Fibroblast of skin of right biceps (primary cell): ENCODE results near the gene AK5.

Experiments used
- DNase-seq: peaks from one replicate; pipeline ENCODE4 v3.0.0-alpha.2; 2013

AK5 gene

GRCh38 chr1:77290576-77290975 lies 8.8 kb downstream of the AK5 start:
- no peak for DNase-seq

- no peak for DNase-seq
Observed at GRCh38 chr1:77292551-77292950, 10.7 kb downstream of the AK5 start.

DNA sequence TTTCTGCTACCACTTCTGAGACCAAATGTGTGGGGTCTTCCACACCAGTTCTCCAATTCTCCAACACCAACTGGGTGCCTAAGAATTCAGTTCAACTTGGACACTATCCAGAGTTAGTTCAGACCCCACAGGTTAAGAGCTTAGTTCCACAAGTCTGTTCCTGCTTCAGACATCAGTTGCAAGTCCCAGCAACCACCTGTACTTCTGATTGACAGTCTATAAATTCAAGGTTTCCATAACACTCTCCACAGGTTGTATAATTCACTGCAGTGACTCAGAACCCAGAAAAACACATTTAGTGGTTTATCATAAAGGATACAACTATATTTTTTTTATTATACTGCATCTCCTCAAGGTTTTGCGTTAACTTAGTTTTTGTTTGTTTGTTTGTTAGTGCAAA lies 18.7 kb downstream of the AK5 start:
- DNase-seq, result no peak

DNA sequence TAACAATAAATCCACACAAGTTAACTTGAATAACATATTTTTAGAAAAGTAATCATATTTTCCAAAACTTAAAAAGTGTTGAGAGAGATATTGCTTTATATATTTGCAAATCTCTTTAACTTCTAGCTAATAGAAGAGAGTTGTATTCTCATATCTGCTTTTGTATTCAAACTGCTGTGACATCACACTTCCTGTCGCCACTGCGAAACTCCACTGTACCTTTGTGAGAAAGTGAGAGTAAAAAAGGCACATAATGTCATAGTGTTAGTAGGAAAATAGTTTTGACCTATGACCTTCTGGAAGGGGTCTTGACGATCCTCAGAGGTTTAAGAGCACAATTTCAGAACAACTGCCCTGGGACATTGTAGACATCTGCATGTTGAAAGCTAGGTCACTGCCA lies 21.6 kb downstream of the AK5 start:
- no peak for DNase-seq

- no peak for DNase-seq
Observed at GRCh38 chr1:77308889-77309621, 27.2 kb downstream of the AK5 start.

GRCh38 chr1:77310924-77311323 lies 29.1 kb downstream of the AK5 start:
- no peak for DNase-seq

DNA sequence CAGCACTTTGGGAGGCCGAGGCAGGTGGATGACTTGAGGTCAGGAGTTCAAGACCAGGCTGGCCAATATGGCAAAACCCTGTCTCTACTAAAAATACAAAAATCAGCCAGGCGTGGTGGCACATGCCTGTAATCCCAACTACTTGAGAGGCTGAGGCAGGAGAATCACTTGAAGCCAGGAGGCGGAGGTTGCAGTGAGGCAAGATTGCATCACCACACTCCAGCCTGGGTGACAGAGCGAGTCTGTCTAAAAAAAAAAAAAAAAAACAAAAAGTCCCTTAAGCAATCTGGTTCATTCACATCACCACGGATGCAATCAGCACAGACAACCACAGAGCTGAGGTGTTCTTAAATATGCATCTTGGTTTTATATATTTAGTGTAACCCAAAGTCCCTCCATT lies 30.5 kb downstream of the AK5 start:
- DNase-seq, result peak; percentile 35

GRCh38 chr1:77313491-77313890 lies 31.7 kb downstream of the AK5 start:
- peak; percentile 34 for DNase-seq

- DNase-seq, result peak; percentile 72
Observed at GRCh38 chr1:77316006-77316405, 34.2 kb downstream of the AK5 start.

GRCh38 chr1:77316966-77317365 lies 35.1 kb downstream of the AK5 start:
- no peak for DNase-seq

DNA sequence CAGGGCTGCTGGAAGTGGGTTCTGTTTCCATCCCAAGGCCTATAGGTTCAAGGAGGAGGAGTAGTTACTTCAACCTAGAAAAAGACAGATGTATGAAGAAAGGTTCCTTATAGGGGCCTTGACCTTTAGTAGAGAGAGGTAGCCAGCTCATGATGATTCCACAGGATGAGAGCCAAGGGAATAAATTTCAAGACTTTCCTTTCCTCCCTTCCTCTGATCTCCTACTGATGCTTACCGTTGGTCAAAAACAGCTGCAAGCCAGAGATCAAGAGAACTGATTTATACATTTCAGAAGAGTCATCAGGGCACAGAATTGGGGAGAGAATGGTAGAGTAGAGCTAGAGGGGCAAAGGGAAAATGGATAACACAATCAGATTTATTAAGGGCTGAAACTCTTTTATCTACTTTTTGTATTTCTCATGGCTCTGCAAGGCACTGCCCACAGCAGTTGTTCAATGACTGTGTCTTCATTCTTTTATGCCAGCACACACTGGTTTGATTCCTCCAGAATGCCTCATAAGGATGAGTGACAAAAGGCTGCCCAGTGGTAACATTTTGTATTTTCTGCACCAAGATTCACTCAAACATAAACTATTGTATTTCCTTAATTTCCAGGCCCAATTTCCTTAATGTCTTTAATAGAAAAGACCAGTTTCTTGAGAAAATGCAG lies 37.4 kb downstream of the AK5 start:
- DNase-seq, result peak; percentile 7

- DNase-seq, result peak; percentile 96
Observed at GRCh38 chr1:77322061-77322900, 40.5 kb downstream of the AK5 start.

DNA sequence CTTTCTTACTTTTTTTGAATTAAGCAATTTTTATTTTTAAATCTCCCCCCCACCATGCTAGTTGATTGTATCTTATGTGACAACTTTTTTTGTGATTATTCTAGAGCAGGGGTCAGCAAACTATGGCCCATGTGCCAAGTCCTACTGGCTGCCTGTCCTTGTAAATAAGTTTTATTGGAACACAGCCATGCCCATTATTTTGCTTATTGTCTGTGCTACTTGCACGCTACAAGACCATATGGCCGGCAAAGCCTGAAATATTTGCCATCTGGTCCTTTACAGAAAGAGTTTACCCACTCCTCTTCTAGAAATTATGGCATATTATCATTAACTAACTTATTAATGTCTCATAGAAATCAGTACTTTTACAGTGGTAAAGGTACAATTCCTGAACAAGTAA lies 51.7 kb downstream of the AK5 start:
- DNase-seq, result no peak

- peak; percentile 17 for DNase-seq
Observed at GRCh38 chr1:77336729-77337128, 54.9 kb downstream of the AK5 start.

- DNase-seq, result no peak
Observed at GRCh38 chr1:77339326-77339725, 57.5 kb downstream of the AK5 start.

DNA sequence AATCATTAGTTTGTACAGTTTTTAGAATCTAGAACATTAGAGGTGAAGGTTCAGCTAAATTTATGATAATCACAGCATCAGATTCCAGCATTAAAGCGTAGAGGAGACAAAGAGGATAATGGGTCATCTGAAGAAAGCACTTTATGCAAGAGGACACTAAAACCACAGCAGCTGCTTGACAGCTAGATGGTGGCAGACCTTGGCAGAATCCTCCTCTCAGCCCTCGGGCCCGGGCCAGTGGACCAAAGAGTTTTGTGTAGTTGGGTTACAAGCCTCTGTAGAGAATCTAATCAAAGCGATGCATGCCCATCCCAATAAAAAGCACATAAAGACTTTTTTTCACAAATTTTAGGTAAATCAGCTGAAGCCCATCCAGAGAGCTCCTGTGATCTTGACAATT lies 59.4 kb downstream of the AK5 start:
- DNase-seq, result no peak

DNA sequence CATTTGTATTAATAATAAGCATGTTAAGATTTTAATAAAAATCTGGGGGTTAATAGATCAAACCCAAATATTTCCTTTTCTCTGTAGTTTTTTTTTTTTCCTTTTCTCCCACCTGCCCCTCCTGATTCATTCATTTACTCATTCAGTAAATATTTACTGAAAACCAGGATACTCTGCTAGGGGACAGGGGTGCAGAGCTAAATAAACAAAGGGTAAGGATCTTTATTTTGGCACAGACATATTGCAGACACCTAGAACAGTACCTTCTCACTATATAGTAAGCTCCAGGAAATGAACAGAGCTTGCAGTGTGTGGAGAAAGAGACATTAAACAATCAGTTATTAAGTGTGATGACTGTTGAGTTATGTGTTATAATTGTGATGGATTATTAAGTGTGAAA lies 60.9 kb downstream of the AK5 start:
- DNase-seq, result no peak

- DNase-seq, result peak; percentile 96
Observed at GRCh38 chr1:77347646-77348045, 65.8 kb downstream of the AK5 start.

DNA sequence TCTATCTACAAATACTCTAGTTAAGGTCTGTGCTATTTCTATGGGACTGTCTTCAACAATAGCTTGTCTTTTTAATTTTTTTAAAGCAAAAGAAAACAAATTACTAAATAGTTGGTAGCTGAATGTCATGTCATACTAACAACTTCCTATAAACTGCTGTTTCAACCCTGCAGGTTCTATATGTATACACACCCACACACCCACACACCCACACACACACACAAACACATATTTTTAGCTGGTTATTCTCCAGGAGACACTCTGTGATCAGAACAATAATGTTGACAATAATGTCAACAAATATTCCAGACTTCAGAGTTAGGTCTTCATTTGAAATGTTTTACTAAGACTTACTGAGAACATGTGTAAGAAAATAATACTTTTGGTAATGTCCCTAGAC lies 66.7 kb downstream of the AK5 start:
- DNase-seq, result no peak

- no peak for DNase-seq
Observed at GRCh38 chr1:77349275-77349674, 67.5 kb downstream of the AK5 start.

DNA sequence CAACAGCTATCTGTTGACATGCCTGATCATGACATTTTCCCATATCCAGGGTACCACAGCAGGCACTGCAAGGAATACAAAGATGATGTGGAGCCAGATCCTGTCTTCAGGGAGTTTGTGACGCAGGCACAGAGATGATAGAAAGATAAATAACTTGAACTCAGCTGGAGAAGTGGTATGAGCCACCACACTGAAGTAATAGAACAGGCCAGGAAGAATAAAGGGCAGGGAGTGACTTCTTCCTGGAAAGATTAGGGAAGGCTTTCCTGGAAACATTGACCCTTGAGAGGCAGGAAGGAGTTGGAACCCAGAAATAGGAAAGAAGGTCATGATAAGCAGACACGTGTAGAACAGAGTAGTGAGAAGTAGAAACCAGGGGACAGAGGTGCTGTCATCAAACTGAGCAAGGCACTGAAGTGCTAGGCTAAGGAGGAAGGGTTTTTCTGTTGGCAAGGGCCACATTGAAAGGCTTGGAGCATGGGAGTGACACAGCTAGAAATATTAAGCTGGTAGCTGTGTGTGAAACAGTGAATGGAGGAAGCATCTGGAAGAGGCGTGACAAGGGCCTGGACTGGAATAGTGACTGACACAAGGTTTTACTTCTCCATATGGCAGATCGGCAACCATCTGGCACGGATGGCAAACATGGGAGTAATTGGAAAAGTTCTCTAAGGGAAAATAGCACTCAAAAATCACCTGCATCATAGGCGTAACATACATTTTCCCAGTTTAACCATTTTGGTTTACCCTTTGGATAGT lies 68.4 kb downstream of the AK5 start:
- DNase-seq, result peak; percentile 9

- DNase-seq, result no peak
Observed at GRCh38 chr1:77354536-77354935, 72.7 kb downstream of the AK5 start.

GRCh38 chr1:77355010-77355409 lies 73.2 kb downstream of the AK5 start:
- DNase-seq, result peak; percentile 27
